Upper lobe of left lung (tissue), 6 donors: ENCODE results near the gene CDK6. TPM values are rescaled to one million over a fixed set of nuclear protein-coding genes. Genes with fewer than 3 reads are reported as not detected.

Experiments
- ATAC-seq, 2 donors: fragments of 200-7000 bp; cut with Tn5 transposase; one replicate each; pipeline ENCODE4 v1.9.1; 2022; ENCODE audit warnings: mild to moderate bottlenecking in 2 of 2, moderate library complexity in 2 of 2; ENCODE audit not compliant: low FRiP score in 2 of 2
- DNase-seq, 2 donors: peaks; one replicate each; pipeline ENCODE4 v3.0.0-alpha.2; 2019 to 2020
- H3K27ac ChIP-seq, 4 donors: fragments of 200-600 bp; sonication (generic); one replicate each; pipeline ENCODE4 v1.5.1; 2016 to 2019
- H3K27me3 ChIP-seq, 4 donors: fragments of 200-600 bp; sonication (generic); one replicate each; pipeline ENCODE4 v1.5.1; 2017 to 2019
- H3K36me3 ChIP-seq, 4 donors: fragments of 200-600 bp; sonication (generic); one replicate each; pipeline ENCODE4 v1.5.1; 2016 to 2019
- H3K4me1 ChIP-seq, 4 donors: fragments of 200-600 bp; sonication (generic); one replicate each; pipeline ENCODE4 v1.5.1; 2018 to 2019
- H3K4me3 ChIP-seq, 4 donors: fragments of 200-600 bp; sonication (generic); one replicate each; pipeline ENCODE4 v1.5.1; 2017 to 2019; ENCODE audit warnings: mild to moderate bottlenecking in 2 of 4, moderate library complexity in 1 of 4
- H3K9me3 ChIP-seq, 4 donors: fragments of 200-600 bp; sonication (generic); one replicate each; pipeline ENCODE4 v1.5.1; 2018 to 2019
- EP300 ChIP-seq, 4 donors: sonication (generic); formaldehyde crosslinking; IDR thresholded peaks; one replicate each; pipeline ENCODE4 v1.5.1; 2017; ENCODE audit warnings: antibody characterized with exemption in 4 of 4, control low read depth in 2 of 4
- POLR2A ChIP-seq, 4 donors: fragments of 450-650 bp; IDR thresholded peaks; one replicate each; pipeline ENCODE4 v1.5.1; 2016 to 2017; ENCODE audit warnings: antibody characterized with exemption in 4 of 4, mild to moderate bottlenecking in 2 of 4
- POLR2AphosphoS5 ChIP-seq, 2 donors: sonication (generic); formaldehyde crosslinking; IDR thresholded peaks; one replicate each; pipeline ENCODE4 v1.5.1; 2017; ENCODE audit warnings: antibody characterized with exemption in 2 of 2
- WGBS, 2 donors: methylation state at CpG; one replicate each; pipeline ENCODE4 v1.1.5; 2017 to 2018; 5-methylcytosine and 5-hydroxymethylcytosine counted together
- total RNA-seq, 6 donors: library from RNA; depleted of rRNA in 4 of 6; stranded (reverse); fragments of >200 nt in 4 of 6; gene quantifications; one replicate each; pipeline versions ENCODE4 v1.1.0 to v1.2.1, GENCODE V29; 2016 to 2021
- TF ChIP-seq, protein P1 (sequence below), 6 experiments: fragments of 450-650 bp in 4 of 6; fragments of 200-600 bp in 2 of 6; sonication (generic) in 2 of 6; IDR thresholded peaks; one replicate each; pipeline ENCODE4 v1.5.1; 2016 to 2019; ENCODE audit warnings: antibody characterized with exemption in 6 of 6
- donor health status: DM: no; HTN: no; CAD: no; lungs with moderate emphysema.
- donor health status: DM: no; HTN: yes; CAD: no; lungs with severe emphysema.

The CDK6 gene
- total RNA-seq, 6 donors from 2014 or later, result 15.7 to 26.9 (median 19.9) TPM

- Histone ChIP-seq H3K9me3 (peaks cover 0 to 5% (median 0%) of the 10 kb centered on the region in 4 donors), H3K4me3 (no peak overlapping the region), H3K27me3 (no peaks in the 10 kb centered on the region), H3K4me1 (no peaks in the 10 kb centered on the region), H3K27ac (no peak overlapping the region), H3K36me3 (no peaks in the 10 kb centered on the region)
- ATAC-seq (peak; percentile 37 to 65), DNase-seq (no peak)
- TF ChIP-seq, protein P1, sequence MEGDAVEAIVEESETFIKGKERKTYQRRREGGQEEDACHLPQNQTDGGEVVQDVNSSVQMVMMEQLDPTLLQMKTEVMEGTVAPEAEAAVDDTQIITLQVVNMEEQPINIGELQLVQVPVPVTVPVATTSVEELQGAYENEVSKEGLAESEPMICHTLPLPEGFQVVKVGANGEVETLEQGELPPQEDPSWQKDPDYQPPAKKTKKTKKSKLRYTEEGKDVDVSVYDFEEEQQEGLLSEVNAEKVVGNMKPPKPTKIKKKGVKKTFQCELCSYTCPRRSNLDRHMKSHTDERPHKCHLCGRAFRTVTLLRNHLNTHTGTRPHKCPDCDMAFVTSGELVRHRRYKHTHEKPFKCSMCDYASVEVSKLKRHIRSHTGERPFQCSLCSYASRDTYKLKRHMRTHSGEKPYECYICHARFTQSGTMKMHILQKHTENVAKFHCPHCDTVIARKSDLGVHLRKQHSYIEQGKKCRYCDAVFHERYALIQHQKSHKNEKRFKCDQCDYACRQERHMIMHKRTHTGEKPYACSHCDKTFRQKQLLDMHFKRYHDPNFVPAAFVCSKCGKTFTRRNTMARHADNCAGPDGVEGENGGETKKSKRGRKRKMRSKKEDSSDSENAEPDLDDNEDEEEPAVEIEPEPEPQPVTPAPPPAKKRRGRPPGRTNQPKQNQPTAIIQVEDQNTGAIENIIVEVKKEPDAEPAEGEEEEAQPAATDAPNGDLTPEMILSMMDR (IDR thresholded peaks at IDR 0.05), result peak in 1 of 6 experiments; percentile 19
- TF ChIP-seq POLR2A (IDR thresholded peaks at IDR 0.05) (no peak), EP300 (IDR thresholded peaks at IDR 0.05) (no peak), POLR2AphosphoS5 (IDR thresholded peaks at IDR 0.05) (no peak)
- 100% methylated on average over 2 of the region's 2 CpGs; no CpG with 5 or more reads in 1 of the 2 donors for WGBS, 2 donors
Measured at GRCh38 chr7:92880212-92881090, 44.1 kb upstream of the CDK6 start.

DNA sequence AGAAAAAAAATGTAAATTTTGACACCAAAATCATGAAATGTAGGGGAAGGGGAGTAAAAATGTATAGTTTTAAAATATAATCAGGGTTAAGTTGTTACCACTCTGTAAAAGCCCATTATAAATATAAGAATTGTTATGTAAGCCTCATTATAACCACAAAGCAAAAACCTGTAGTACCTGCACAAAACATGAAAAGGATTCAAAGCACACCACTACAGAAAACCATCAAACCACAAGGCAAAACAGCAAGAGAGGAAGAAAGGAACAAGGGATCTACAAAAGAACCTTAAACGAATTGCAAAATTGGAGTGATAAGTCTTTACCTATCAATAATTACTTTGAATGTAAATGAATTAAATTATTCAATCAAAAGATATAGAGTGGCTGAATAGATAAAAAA, 41.0 kb upstream of the CDK6 start:
- H3K4me1 ChIP-seq, result no peaks in the 10 kb centered on the region
- no peak overlapping the region for H3K27ac ChIP-seq
- no peak for DNase-seq
- peaks cover 0 to 1% (median 0%) of the 10 kb centered on the region in 4 donors for H3K9me3 ChIP-seq
- TF ChIP-seq POLR2AphosphoS5 (IDR thresholded peaks at IDR 0.05) (no peak), EP300 (IDR thresholded peaks at IDR 0.05) (no peak), POLR2A (IDR thresholded peaks at IDR 0.05) (no peak)
- TF ChIP-seq, protein P1 (IDR thresholded peaks at IDR 0.05), result no peak
- no peaks in the 10 kb centered on the region for H3K36me3 ChIP-seq
- no peak for ATAC-seq
- WGBS, 2 donors, result 86 to 88% methylated on average over 1 of the region's 1 CpG
- H3K4me3 ChIP-seq, result no peak overlapping the region
- H3K27me3 ChIP-seq, result no peaks in the 10 kb centered on the region

DNA sequence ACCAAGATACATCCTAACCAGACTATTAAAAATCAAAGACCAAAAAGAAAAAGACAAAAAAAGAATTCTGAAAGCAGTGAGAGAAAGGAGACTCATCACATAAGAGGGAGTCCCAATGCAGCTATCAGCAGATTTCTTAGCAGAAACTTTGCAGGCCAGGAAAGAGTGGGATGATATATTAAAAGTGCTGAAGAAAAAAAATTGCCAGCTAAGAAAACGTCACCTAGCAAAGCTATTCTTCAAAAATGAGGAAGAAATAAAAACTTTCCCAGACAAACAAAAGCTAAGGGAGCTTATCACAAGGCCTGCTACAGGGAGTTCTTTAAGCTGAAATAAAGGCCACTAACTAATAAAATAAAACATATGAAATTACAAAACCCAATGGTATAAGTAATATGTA, 40.5 kb upstream of the CDK6 start:
- DNase-seq (no peak), ATAC-seq (no peak)
- TF ChIP-seq, protein P1 (IDR thresholded peaks at IDR 0.05), result no peak
- TF ChIP-seq EP300 (IDR thresholded peaks at IDR 0.05) (no peak), POLR2AphosphoS5 (IDR thresholded peaks at IDR 0.05) (no peak), POLR2A (IDR thresholded peaks at IDR 0.05) (no peak)
- Histone ChIP-seq H3K27me3 (no peaks in the 10 kb centered on the region), H3K4me1 (no peaks in the 10 kb centered on the region), H3K36me3 (no peaks in the 10 kb centered on the region), H3K9me3 (no peaks in the 10 kb centered on the region), H3K27ac (no peak overlapping the region), H3K4me3 (no peak overlapping the region)
- 59 to 64% methylated on average over 1 of the region's 1 CpG for WGBS, 2 donors

DNA sequence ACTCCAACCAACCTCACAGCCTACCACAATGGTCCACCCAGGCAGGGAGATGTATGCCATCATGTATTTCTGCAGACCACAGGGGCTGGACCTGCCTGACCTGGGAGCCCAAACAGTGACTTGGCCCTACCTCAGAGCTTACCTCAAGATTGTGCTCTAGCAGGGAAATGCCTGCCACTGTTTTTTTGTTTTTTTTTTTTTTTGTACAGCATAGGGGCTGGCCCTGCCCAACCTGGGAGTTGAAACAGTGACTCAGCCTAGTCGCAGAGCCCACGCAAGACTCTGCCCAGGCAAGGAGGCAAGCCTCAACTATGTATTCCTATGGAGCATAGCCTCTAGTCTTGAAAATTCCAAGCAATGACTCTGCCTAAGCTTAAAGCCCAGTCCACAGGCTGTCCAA, 39.3 kb upstream of the CDK6 start:
- no peak for DNase-seq
- Histone ChIP-seq H3K27ac (no peak overlapping the region), H3K27me3 (no peaks in the 10 kb centered on the region), H3K4me3 (no peak overlapping the region), H3K9me3 (no peaks in the 10 kb centered on the region), H3K4me1 (no peaks in the 10 kb centered on the region), H3K36me3 (no peaks in the 10 kb centered on the region)
- no peak for ATAC-seq
- no peak for TF ChIP-seq EP300 (IDR thresholded peaks at IDR 0.05)
- TF ChIP-seq, protein P1 (IDR thresholded peaks at IDR 0.05), result no peak
- no peak for TF ChIP-seq POLR2A (IDR thresholded peaks at IDR 0.05)
- no peak for TF ChIP-seq POLR2AphosphoS5 (IDR thresholded peaks at IDR 0.05)
- WGBS, 2 donors, result 92 to 94% methylated on average over 2 of the region's 2 CpGs
